COLO668 (cell line): ENCODE measurements around the gene SORD.
"Not testable (repeated sequence)": the region's sequence is repeated elsewhere in the genome, so short reads cannot be mapped to it uniquely, and the experiment has no call there.

Experiments
- DNase-seq: peaks from one replicate; lab custom pipeline; 2025; ENCODE audit not compliant: unreplicated experiment; lab: John Stamatoyannopoulos, UW

The SORD gene

GRCh38 chr15:45022871-45023658 is at the start of gene SORD:
Gene SORD, plus strand, starts transcription at chr15:45023195. Its CDS starts 89 bp downstream, at chr15:45023284.
- DNase-seq: peak; percentile 95

- not testable (repeated sequence) for DNase-seq
These were observed 46.8 kb upstream of the SORD start for GRCh38 chr15:44976183-44976582.

GRCh38 chr15:44977781-44978180 is 45.2 kb upstream of the SORD start:
- DNase-seq: not testable (repeated sequence)

GRCh38 chr15:44979617-44980339 is 43.2 kb upstream of the SORD start:
- DNase-seq: not testable (repeated sequence)

- not testable (repeated sequence) for DNase-seq
These were observed 38.9 kb upstream of the SORD start for GRCh38 chr15:44984144-44984543.

- DNase-seq: not testable (repeated sequence)
These were observed 36.5 kb upstream of the SORD start for GRCh38 chr15:44986346-44987055.

- DNase-seq: not testable (repeated sequence)
These were observed 35.3 kb upstream of the SORD start for GRCh38 chr15:44987711-44988110.

GRCh38 chr15:44988184-44988869 is 34.7 kb upstream of the SORD start:
- DNase-seq: not testable (repeated sequence)

GRCh38 chr15:44988870-44989219 is 34.1 kb upstream of the SORD start:
- not testable (repeated sequence) for DNase-seq

- not testable (repeated sequence) for DNase-seq
These were observed 25.4 kb upstream of the SORD start for GRCh38 chr15:44997632-44998031.

GRCh38 chr15:44999105-44999504 is 23.9 kb upstream of the SORD start:
- no peak for DNase-seq

- not testable (repeated sequence) for DNase-seq
These were observed 21.8 kb upstream of the SORD start for GRCh38 chr15:45001180-45001579.

GRCh38 chr15:45003731-45004410 is 19.1 kb upstream of the SORD start:
- not testable (repeated sequence) for DNase-seq

- DNase-seq: not testable (repeated sequence)
These were observed 18.3 kb upstream of the SORD start for GRCh38 chr15:45004590-45005175.

- DNase-seq: no peak
These were observed 13.9 kb upstream of the SORD start for GRCh38 chr15:45009046-45009445.

GRCh38 chr15:45015114-45015513 is 7.9 kb upstream of the SORD start:
- DNase-seq: not testable (repeated sequence)

GRCh38 chr15:45020222-45020900 is 2.6 kb upstream of the SORD start:
- DNase-seq: not testable (repeated sequence)

GRCh38 chr15:45020901-45021259 is 2.1 kb upstream of the SORD start:
- not testable (repeated sequence) for DNase-seq

GRCh38 chr15:45021348-45021747 is 1.6 kb upstream of the SORD start:
- no peak for DNase-seq
